Motor neuron (in vitro differentiated cells): ENCODE results near the gene OR7A17. TPM values are rescaled to one million over a fixed set of nuclear protein-coding genes. Genes with fewer than 3 reads are reported as not detected.

ENCODE experiments used
- ATAC-seq, 8 experiments: fragments of 200-7000 bp; cut with Tn5 transposase; replicated peaks in 6 of 8; 2 replicates each; pipeline ENCODE4 v1.8.0; 2021; ENCODE audit warnings: mild to moderate bottlenecking in 8 of 8, moderate library complexity in 8 of 8
- H3K27ac ChIP-seq, 2 donors: fragments of 250-450 bp; sonication (Bioruptor Pico); 2 replicates each; pipeline ENCODE4 v1.9.0; 2021; ENCODE audit warnings: antibody characterized with exemption in 2 of 2, mild to moderate bottlenecking in 2 of 2, moderate library complexity in 1 of 2
- H3K4me1 ChIP-seq, 2 donors: fragments of 250-450 bp; sonication (Bioruptor Pico); replicated peaks in 1 of 2; 2 replicates each; pipeline ENCODE4 v1.6.1; 2021; ENCODE audit warnings: antibody characterized with exemption in 2 of 2, mild to moderate bottlenecking in 2 of 2, moderate library complexity in 1 of 2
- H3K4me3 ChIP-seq, 5 donors: fragments of 250-450 bp; sonication (Bioruptor Pico); 2 replicates each; pipeline ENCODE4 v1.9.0; 2021; ENCODE audit warnings: antibody characterized with exemption in 5 of 5, mild to moderate bottlenecking in 5 of 5, moderate library complexity in 4 of 5
- WGBS, 10 experiments: fragments of 450-650 bp; shearing (Covaris generic); methylation state at CpG; one replicate each; pipeline ENCODE4 v1.0.0; 2022; 5-methylcytosine and 5-hydroxymethylcytosine counted together
- in situ Hi-C, 9 experiments: fragments of 400-800 bp; cut with MboI; loops; one replicate each; pipeline ENCODE4 v1.15.0; 2021; ENCODE audit warnings: low sequenced_read_pairs in 9 of 9, low pct_unique_long_range_greater_than_20kb in 2 of 9; ENCODE audit not compliant: unreplicated experiment in 9 of 9
- total RNA-seq, 8 experiments: library from RNA; unstranded; fragments of 300-600 nt; gene quantifications; 2 replicates each; pipeline versions ENCODE4 v1.2.3 to v1.2.4, GENCODE V29; 2022

Gene OR7A17
- total RNA-seq, 8 experiments from 2014 or later: 0.09 to 0.33 (median 0.23) TPM; not detected in 4

DNA sequence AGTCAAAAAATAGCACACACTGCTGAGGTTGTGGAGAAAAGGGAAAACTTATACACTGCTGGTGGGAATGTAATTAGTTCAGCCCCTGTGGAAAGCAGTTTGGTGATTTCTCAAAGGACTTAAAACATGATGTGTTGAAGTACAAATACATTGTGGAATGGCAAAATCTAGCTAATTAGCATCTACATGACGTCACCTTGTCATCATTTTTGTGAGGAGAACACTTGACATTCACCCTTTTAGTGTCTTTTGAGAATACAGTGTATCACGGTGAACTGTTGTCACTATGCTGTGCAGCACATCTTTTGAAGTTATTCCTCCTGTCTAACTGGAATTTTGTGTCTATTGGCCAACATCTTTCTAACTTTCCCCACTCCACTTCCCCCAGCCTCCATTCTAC lies 42.8 kb downstream of the OR7A17 start:
- no peak overlapping the region for H3K27ac ChIP-seq
- in situ Hi-C loops: no loop called here
- no peak for ATAC-seq
- 0 to 100% (median 17%) methylated on average over 1 to 2 of the region's 2 CpGs; no CpG with 5 or more reads in 2 of the 10 experiments for WGBS, 10 experiments
- H3K4me3 ChIP-seq: no peak overlapping the region
- H3K4me1 ChIP-seq: no peaks in the 10 kb centered on the region

DNA sequence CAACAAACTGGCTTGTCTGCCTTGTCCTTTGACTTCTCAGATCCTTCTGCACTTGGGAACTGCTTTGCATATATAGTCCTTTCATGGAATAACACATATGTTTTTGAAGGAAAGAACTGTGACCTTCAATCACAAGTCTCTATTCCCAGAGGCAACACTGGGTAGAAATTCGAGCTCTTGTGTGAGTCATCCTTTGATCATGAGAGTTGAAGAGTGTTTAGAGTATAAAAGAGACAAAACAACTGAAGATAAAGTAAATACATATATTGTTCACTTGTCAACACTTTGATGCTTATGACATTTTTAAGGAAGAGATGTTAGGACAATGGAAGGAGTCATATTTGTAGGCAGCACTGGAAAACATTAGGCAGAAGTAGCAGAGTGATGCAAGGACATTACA lies 45.7 kb downstream of the OR7A17 start:
- in situ Hi-C loops: no loop called here
- no peak for ATAC-seq
- Histone ChIP-seq H3K27ac (no peak overlapping the region), H3K4me3 (no peak overlapping the region), H3K4me1 (no peaks in the 10 kb centered on the region)
- WGBS, 10 experiments: 0 to 33% (median 21%) methylated on average over 1 of the region's 1 CpG; no CpG with 5 or more reads in 4 of the 10 experiments

DNA sequence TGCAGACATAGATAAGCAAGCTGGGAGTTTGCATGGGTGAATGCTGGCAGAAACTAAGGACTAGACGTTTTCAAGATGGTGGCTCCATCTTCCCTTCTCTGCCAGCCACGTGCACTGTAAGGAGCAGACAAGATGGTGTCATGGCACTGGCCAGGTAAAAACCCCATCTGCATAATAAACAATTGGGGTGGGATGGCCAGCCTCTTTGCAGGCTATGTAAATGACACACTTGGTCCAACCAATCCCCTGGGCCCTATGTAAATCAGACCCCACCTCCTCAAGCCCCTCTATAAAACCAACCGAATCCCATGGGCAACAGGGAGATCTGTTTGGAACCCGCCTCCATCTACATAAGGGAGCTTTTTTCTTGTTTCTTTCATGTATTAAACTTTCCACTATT lies 48.5 kb downstream of the OR7A17 start:
- 0 to 100% (median 34%) methylated on average over 1 to 4 of the region's 4 CpGs; no CpG with 5 or more reads in 4 of the 10 experiments for WGBS, 10 experiments
- ATAC-seq: no peak
- in situ Hi-C loops: no loop called here
- Histone ChIP-seq H3K4me1 (peaks cover 0 to 2% of the 10 kb centered on the region in 2 donors), H3K27ac (no peak overlapping the region), H3K4me3 (no peak overlapping the region)

DNA sequence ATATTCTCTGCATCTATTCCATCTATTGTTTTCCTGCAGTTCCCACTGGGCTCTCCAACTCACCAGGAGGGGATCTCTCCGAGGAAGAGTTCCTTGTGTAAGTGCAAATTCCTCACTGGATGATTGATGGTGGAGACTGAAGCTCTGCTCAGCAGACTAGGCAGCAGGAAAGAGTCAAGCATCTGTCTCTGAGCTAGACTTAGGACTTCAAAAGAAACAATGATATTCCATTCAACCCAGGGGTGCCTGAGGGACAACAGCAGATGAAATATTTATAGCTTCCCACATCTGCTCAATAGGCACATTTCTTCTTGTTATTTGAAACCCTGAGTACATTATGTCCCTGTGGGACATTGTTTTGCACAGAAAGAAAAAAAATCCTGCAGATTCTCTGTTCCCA lies 50.9 kb downstream of the OR7A17 start, which contains the start of the genes OR7A5 and OR7C1:
Gene OR7A5 (minus strand): TSS at position 175 of the 400 bp plus-strand sequence. CDS start 6,944 bp downstream, outside the sequence.
Gene OR7C1 (minus strand): TSS at position 175 of the 400 bp plus-strand sequence. CDS start 35,049 bp downstream, outside the sequence.
- 0% methylated on average over 1 of the region's 1 CpG; no CpG with 5 or more reads in 3 of the 10 experiments for WGBS, 10 experiments
- Histone ChIP-seq H3K4me3 (no peak within 1 kb of the TSS), H3K4me1 (peaks cover 0 to 2% of the 10 kb centered on the region in 2 donors), H3K27ac (no peak within 1 kb of the TSS)
- peak in 3 of 8 experiments; percentile 38 to 76 (median 44) for ATAC-seq
- in situ Hi-C loops: no loop called here

DNA sequence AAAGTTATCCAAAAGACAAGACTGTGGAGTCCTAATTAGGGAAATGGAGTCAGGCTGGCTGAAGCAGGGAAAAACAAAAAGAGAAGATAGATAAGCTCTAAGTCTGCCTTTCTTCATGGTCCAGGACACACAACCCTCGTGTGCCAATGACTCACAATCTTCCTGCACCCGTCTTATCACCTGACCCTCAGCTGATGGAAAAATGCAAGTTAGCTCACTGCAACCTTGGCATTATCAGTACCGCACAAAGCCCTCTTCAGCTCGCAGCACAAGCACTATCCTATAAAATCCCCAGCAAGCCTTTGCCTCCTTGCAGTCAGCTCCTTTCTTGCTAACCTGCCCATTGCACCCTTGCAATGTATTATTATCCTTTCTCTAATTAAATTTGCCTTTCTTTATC lies 55.2 kb downstream of the OR7A17 start:
- no peak overlapping the region for H3K27ac ChIP-seq
- H3K4me3 ChIP-seq: no peak overlapping the region
- 22 to 93% (median 61%) methylated on average over 3 to 4 of the region's 4 CpGs; no CpG with 5 or more reads in 4 of the 10 experiments for WGBS, 10 experiments
- in situ Hi-C loops: no loop called here
- H3K4me1 ChIP-seq: peaks cover 0 to 2% of the 10 kb centered on the region in 2 donors
- no peak for ATAC-seq

Other genes starting within 250 kb of the OR7A17 start
- gene ADGRE3, start 211.3 kb downstream of the OR7A17 start, total RNA-seq: under 1 TPM in 1 of 8 experiments, not detected in 7; 0.13 TPM
- 10 to 100 TPM in 6 of 8 experiments, 1 to 10 TPM in 2; 9.5 to 27.8 (median 19.8) TPM for gene ZNF333, start 196.1 kb downstream of the OR7A17 start, total RNA-seq
- 1 to 10 TPM in 2 of 8 experiments, under 1 TPM in 5, not detected in 1; 0.09 to 3.7 (median 0.33) TPM for gene ADGRE2, start 107.6 kb downstream of the OR7A17 start, total RNA-seq
- 1 to 10 TPM in 1 of 8 experiments, under 1 TPM in 4, not detected in 3; 0.05 to 1.3 (median 0.31) TPM for gene OR7A5, start 50.9 kb downstream of the OR7A17 start, total RNA-seq
- gene OR7C1, start 50.9 kb downstream of the OR7A17 start, total RNA-seq: 1 to 10 TPM in 1 of 8 experiments, under 1 TPM in 7; 0.22 to 1.7 (median 0.53) TPM
- 1 to 10 TPM in 1 of 8 experiments, under 1 TPM in 2, not detected in 5; 0.09 to 1.1 (median 0.21) TPM for gene OR7A10, start 37.2 kb downstream of the OR7A17 start, total RNA-seq
- not detected for gene OR7C2, start 55.4 kb upstream of the OR7A17 start, total RNA-seq
- 1 to 10 TPM in 5 of 8 experiments, under 1 TPM in 2, not detected in 1; 0.31 to 9.0 (median 3.8) TPM for gene SLC1A6, start 93.7 kb upstream of the OR7A17 start, total RNA-seq
- gene CASP14, start 163.3 kb upstream of the OR7A17 start, total RNA-seq: under 1 TPM in 6 of 8 experiments, not detected in 2; 0.05 to 0.62 (median 0.24) TPM
- under 1 TPM in 6 of 8 experiments, not detected in 2; 0.04 to 0.94 (median 0.19) TPM for gene OR1I1, start 196.1 kb upstream of the OR7A17 start, total RNA-seq
- 10 to 100 TPM in 2 of 8 experiments, 1 to 10 TPM in 6; 1.4 to 15.5 (median 5.6) TPM for gene SYDE1, start 221.3 kb upstream of the OR7A17 start, total RNA-seq